Endothelial cell of umbilical vein (primary cell): ENCODE data around the gene ZC3H12A. TPM values are rescaled to one million over a fixed set of nuclear protein-coding genes. Genes with fewer than 3 reads are reported as not detected.

Experiments used
- BruUV-seq: library from RNA; stranded (reverse); fragments of 400-500 nt; replicated peaks from 2 replicates; lab custom pipeline; 2021; lab: Mats Ljungman, UMichigan
- CTCF ChIA-PET: fragments of 300-600, 350-600 bp; sonication (Branson Sonifier 250); formaldehyde crosslinking; loops from one replicate; lab custom pipeline; 2021; ENCODE audit warnings: antibody characterized with exemption, inconsistent platforms; lab: Charles Lee
- POLR2A ChIA-PET: fragments of 300-600, 350-600 bp; sonication (Branson Sonifier 250); formaldehyde crosslinking; loops from one replicate; lab custom pipeline; 2021; ENCODE audit warnings: antibody characterized with exemption, inconsistent platforms; lab: Charles Lee
- DNase-seq: peaks from one replicate; pipeline ENCODE4 v3.0.0-alpha.2; 2011; ENCODE audit warnings: low read depth, low spot score
- FAIRE-seq: peaks from 2 replicates; lab custom pipeline; 2011; peaks lifted over from hg19 to GRCh38; lab: Jason Lieb, UNC
- H2AFZ ChIP-seq: 2 replicates; pipeline ENCODE4 v1.6.0; 2012; ENCODE audit warnings: low read depth, low read length, control low read depth, inconsistent platforms
- H3K27ac ChIP-seq: 2 replicates; pipeline ENCODE4 v1.5.1; 2011; ENCODE audit warnings: low read depth, mild to moderate bottlenecking, control low read depth, low read length, moderate library complexity; ENCODE audit not compliant: insufficient read depth
- H3K27me3 ChIP-seq, 2 experiments: 2 replicates each; pipeline versions ENCODE4 v1.6.0 to v1.6.1; 2011; ENCODE audit warnings: low read length in 2 of 2, mixed read lengths in 1 of 2; ENCODE audit not compliant: control insufficient read depth in 2 of 2, insufficient read depth in 2 of 2
- H3K36me3 ChIP-seq, 2 experiments: 2 replicates in 1 of 2; 3 replicates in 1 of 2; pipeline ENCODE4 v1.5.1; 2011; ENCODE audit warnings: low read length in 2 of 2, mild to moderate bottlenecking in 1 of 2, moderate library complexity in 1 of 2; ENCODE audit not compliant: control insufficient read depth in 2 of 2, insufficient read depth in 2 of 2; ENCODE audit errors: extremely low read depth in 1 of 2
- H3K4me1 ChIP-seq: 3 replicates; pipeline ENCODE4 v1.5.1; 2011; ENCODE audit warnings: mild to moderate bottlenecking, low read length; ENCODE audit not compliant: control insufficient read depth, insufficient read depth; ENCODE audit errors: extremely low read depth
- H3K4me2 ChIP-seq: 2 replicates; pipeline ENCODE4 v1.6.1; 2011; ENCODE audit warnings: low read length, control low read depth, mixed read lengths; ENCODE audit not compliant: insufficient read depth
- H3K4me3 ChIP-seq, 3 experiments: fragments of 200-600 bp in 1 of 3; sonication (generic), shearing (Covaris generic) in 1 of 3; replicated peaks in 1 of 3; 2 replicates each; pipeline ENCODE4 v1.5.1; 2011 to 2016; ENCODE audit warnings: control low read depth in 3 of 3, low read length in 3 of 3, mild to moderate bottlenecking in 2 of 3, inconsistent platforms in 1 of 3, low read depth in 1 of 3, moderate library complexity in 1 of 3; ENCODE audit not compliant: insufficient read depth in 1 of 3
- H3K79me2 ChIP-seq: 2 replicates; pipeline ENCODE4 v1.6.0; 2012; ENCODE audit warnings: low read length, inconsistent platforms; ENCODE audit not compliant: control insufficient read depth, insufficient read depth
- H3K9ac ChIP-seq: replicated peaks from 2 replicates; pipeline ENCODE3; 2011; ENCODE audit warnings: low read length, control low read depth; ENCODE audit not compliant: insufficient read depth; ENCODE audit errors: extremely low read depth
- H3K9me1 ChIP-seq: replicated peaks from 3 replicates; pipeline ENCODE4 v1.6.0; 2011; ENCODE audit warnings: mild to moderate bottlenecking, low read length; ENCODE audit not compliant: control insufficient read depth, insufficient read depth; ENCODE audit errors: extremely low read depth
- H3K9me3 ChIP-seq: replicated peaks from 2 replicates; pipeline ENCODE4 v1.5.1; 2012; ENCODE audit warnings: low read length, inconsistent platforms; ENCODE audit not compliant: control insufficient read depth, insufficient read depth
- H4K20me1 ChIP-seq: replicated peaks from 2 replicates; pipeline ENCODE3; 2011; ENCODE audit warnings: mild to moderate bottlenecking, low read length; ENCODE audit not compliant: control insufficient read depth, insufficient read depth; ENCODE audit errors: extremely low read depth
- CTCF ChIP-seq, 2 donors: IDR thresholded peaks; 1 replicate in 1 of 2; 2 replicates in 1 of 2; pipeline ENCODE4 v1.5.1; 2011; ENCODE audit warnings: low read length in 2 of 2, mild to moderate bottlenecking in 2 of 2, moderate library complexity in 2 of 2, control low read depth in 1 of 2, inconsistent platforms in 1 of 2, low read depth in 1 of 2; ENCODE audit not compliant: insufficient read depth in 1 of 2; ENCODE audit errors: extremely low read depth in 1 of 2
- EZH2 ChIP-seq: IDR thresholded peaks from 2 replicates; pipeline ENCODE4 v1.6.1; 2012; ENCODE audit warnings: borderline replicate concordance, low read depth, mild to moderate bottlenecking, moderate library complexity, low read length, inconsistent platforms; ENCODE audit not compliant: severe bottlenecking
- FOS ChIP-seq: IDR thresholded peaks from 2 replicates; pipeline ENCODE4 v1.6.1; 2011; ENCODE audit warnings: mild to moderate bottlenecking, low read length, moderate library complexity, borderline replicate concordance; ENCODE audit not compliant: insufficient read depth
- GATA2 ChIP-seq: IDR thresholded peaks from 2 replicates; pipeline ENCODE4 v1.7.0; 2011; ENCODE audit warnings: low read depth, mild to moderate bottlenecking, moderate library complexity, mixed read lengths, low read length; ENCODE audit not compliant: insufficient read length, insufficient read depth
- JUN ChIP-seq: IDR thresholded peaks from 2 replicates; pipeline ENCODE4 v1.6.1; 2011; ENCODE audit warnings: borderline replicate concordance, low read depth; ENCODE audit not compliant: insufficient read length, insufficient read depth
- MAX ChIP-seq: IDR thresholded peaks from 2 replicates; pipeline ENCODE4 v1.6.1; 2011; ENCODE audit not compliant: insufficient read depth, insufficient read length
- MYC ChIP-seq: IDR thresholded peaks from one replicate; pipeline ENCODE4 v1.6.1; 2011; ENCODE audit warnings: mild to moderate bottlenecking, low read depth, low read length
- POLR2A ChIP-seq: IDR thresholded peaks from 2 replicates; pipeline ENCODE4 v1.6.1; 2012; ENCODE audit warnings: low read depth, mild to moderate bottlenecking, control low read depth, low read length
- POLR2AphosphoS5 ChIP-seq: IDR thresholded peaks from 2 replicates; pipeline ENCODE4 v1.6.1; 2012; ENCODE audit warnings: low read depth, mild to moderate bottlenecking, control low read depth, low read length, moderate library complexity; ENCODE audit not compliant: insufficient read depth
- dilution Hi-C: fragments of 300-500 bp; cut with MboI; formaldehyde crosslinking; loops from one replicate; pipeline ENCODE4 v1.15.0; 2019; ENCODE audit warnings: low sequenced_read_pairs; ENCODE audit not compliant: extremely low pct_ligation_motif_present
- intact Hi-C: fragments of 100-400 bp; cut with micrococcal nuclease; formaldehyde crosslinking; loops from one replicate; pipeline ENCODE4 v1.10.0; 2022
- polyA plus RNA-seq, 4 experiments: library from polyadenylated mRNA; depleted of rRNA in 3 of 4; stranded (reverse) in 3 of 4; unstranded in 1 of 4; fragments of >200 nt; gene quantifications; 2 replicates each; pipeline versions ENCODE4 v1.2.1 to v1.2.3, GENCODE V29; 2011 to 2012; ENCODE audit warnings: missing spikeins in 1 of 4
- total RNA-seq: library from RNA; stranded (reverse); gene quantifications from 2 replicates; pipeline ENCODE4 v1.2.3, GENCODE V29; 2021

Gene ZC3H12A
- total and polyA plus RNA-seq, 2 donors (not counting 3 experiments of a cell fraction or from before 2014, with no cell fraction given) = 6.3 to 9.4 TPM

GRCh38 chr1:37432716-37433115 lies 41.7 kb upstream of the ZC3H12A start:
- H3K27ac ChIP-seq = no peak overlapping the region
- DNase-seq (no peak), FAIRE-seq (no peak)
- H3K27me3 ChIP-seq = peaks cover 0 to 1% of the 10 kb centered on the region in 2 experiments
- POLR2A ChIA-PET = no interaction called here
- no peak overlapping the region for H3K9ac ChIP-seq
- BruUV-seq = no TSS peak
- H3K4me3 ChIP-seq = no peak overlapping the region
- dilution Hi-C loops = no loop called here
- CTCF ChIA-PET = interaction anchor here (1.4 to 3.2 kb wide), 2 partner anchors 728 to 856 kb away, joined by 6 to 14 read pairs; no protein-coding TSS in a partner anchor
- no peaks in the 10 kb centered on the region for H3K9me1 ChIP-seq
- H2AFZ ChIP-seq = no peak overlapping the region
- no peaks in the 10 kb centered on the region for H3K9me3 ChIP-seq
- no peaks in the 10 kb centered on the region for H3K79me2 ChIP-seq
- TF ChIP-seq EZH2 = no peak
- no peak for TF ChIP-seq FOS
- no peak for TF ChIP-seq GATA2
- TF ChIP-seq CTCF (IDR thresholded peaks at IDR 0.05; ENCODE audit: extremely low read depth in 1 of 2, insufficient read depth in 1 of 2, low read depth in 1 of 2, low read length in 2 of 2) = no peak
- TF ChIP-seq JUN = no peak
- TF ChIP-seq POLR2AphosphoS5 = no peak
- TF ChIP-seq MAX = no peak
- no peak for TF ChIP-seq POLR2A
- TF ChIP-seq MYC = no peak
- no peaks in the 10 kb centered on the region for H3K36me3 ChIP-seq
- intact Hi-C loops = loop anchor here (10.0 kb wide), 1 partner anchor 108 kb away; no protein-coding TSS in a partner anchor
- H3K4me1 ChIP-seq = no peaks in the 10 kb centered on the region
- no peaks in the 10 kb centered on the region for H4K20me1 ChIP-seq
- no peak overlapping the region for H3K4me2 ChIP-seq
